ENCODE measurements around the gene LDB1. TPM values are rescaled to one million over a fixed set of nuclear protein-coding genes. Genes with fewer than 3 reads are reported as not detected.

LDB1 gene
- total RNA-seq, 1 donor from 2014 or later = 94.2 TPM

DNA sequence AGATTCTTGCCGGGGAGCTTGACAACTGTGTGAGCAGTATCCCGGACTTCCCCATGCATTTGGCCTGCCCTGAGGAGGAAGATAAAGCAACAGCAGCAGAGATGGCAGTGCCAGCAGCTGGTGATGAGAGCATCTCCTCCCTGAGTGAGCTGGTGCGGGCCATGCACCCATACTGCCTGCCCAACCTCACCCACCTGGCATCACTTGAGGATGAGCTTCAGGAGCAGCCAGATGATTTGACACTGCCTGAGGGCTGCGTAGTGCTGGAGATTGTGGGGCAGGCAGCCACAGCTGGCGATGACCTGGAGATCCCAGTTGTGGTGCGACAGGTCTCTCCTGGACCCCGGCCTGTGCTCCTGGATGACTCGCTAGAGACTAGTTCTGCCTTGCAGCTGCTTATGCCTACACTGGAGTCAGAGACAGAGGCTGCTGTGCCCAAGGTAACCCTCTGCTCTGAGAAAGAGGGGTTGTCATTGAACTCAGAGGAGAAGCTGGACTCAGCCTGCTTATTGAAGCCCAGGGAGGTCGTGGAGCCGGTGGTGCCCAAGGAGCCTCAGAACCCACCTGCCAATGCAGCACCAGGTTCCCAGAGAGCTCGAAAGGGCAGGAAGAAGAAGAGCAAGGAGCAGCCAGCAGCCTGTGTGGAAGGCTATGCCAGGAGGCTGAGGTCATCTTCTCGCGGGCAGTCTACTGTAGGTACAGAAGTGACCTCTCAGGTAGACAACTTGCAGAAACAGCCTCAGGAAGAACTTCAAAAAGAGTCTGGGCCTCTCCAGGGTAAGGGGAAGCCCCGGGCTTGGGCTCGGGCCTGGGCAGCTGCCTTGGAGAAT lies 19.3 kb upstream of the LDB1 start:
- FAIRE-seq (no peak), DNase-seq (ENCODE audit: low spot score in 2 of 2) (no peak)

DNA sequence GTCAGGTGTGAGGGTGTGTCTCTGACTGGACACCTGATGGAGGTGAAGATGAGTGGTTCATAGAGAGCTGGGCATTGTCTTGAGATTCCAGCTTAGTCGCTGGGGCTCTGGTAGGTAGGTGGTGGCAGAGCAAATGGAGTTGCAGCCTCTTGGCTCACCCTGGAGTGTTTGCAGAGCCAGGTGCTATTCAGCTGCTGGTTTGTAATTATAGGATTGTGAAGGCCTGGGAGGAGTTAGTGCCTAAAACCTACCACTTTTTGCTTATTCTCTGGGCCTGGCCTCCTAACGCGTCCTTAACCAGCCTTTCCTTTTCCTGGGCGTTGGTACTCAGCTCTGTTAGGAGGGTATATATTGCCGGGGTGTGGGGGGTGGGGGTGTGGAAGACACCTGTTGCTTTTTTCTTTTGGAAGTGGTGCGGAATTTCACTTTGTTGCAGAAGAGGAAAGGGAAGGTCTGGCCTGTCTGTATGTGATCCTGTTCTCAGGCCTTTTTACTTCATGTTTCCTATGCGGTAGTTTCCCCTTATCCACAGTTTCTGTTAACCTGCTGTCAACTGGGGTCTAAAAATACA lies 15.9 kb upstream of the LDB1 start:
- FAIRE-seq = no peak
- no peak for DNase-seq (ENCODE audit: low spot score in 2 of 2)

DNA sequence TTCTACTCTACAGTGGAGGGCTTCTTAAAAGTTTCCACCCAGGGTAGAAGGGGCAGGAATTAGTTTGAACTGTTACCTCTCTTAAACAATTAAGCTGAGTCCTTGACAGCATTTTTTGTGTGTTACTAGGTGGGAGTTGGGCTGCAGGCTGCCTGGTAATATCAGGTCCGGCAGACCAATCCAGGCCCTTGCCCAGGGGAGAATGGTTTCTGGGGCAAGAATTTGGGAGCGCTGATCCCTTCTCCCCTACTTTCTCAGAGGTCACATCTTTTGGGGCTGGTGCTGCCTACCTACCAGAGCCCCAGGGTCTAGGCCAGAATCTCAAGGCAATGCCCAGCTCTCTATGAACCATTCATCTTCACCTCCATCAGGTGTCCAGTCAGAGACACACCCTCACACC lies 14.2 kb upstream of the LDB1 start:
- no peak for FAIRE-seq
- DNase-seq (ENCODE audit: low spot score in 2 of 2) = no peak

DNA sequence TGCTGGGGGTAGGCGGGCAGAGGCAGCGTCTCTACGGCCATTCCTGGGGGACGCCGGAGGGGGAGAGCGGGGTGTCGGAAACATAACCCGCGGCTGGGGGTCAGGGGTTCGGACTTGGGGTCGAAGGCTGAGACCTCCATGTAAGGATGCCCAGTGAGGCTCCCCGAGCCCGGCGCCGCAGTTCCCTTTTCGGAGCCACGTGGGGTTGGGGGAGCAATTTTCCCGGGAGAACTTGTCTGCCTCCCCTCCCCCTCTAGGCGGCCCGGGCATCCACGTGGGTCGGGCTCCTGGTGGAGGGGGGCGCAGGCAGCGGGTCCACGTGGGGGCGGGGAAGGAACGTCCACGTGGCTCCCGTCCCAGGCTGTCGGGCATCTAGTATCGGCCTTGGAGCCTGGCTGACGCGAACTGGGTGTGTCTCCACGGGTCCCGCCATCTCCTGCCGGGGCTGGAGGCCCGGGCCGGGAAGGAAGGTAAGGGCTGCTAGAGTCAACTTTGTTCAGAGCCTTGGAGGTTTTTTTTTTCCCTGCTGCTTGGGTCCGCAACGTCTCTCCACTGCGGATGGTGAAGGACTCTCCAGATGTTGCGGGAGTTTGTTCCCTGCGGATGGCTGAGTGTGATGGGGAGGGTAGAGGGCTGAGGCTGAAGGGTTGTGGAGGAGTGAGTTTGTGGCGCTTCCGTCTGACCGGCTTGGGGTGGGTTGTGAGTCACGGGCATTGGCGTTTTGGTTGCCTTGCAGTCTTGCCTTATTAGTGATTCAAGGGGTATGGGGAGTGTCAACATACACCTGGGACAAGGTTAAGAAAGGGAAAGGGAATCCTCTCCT lies 13.4 kb upstream of the LDB1 start:
- FAIRE-seq (no peak), DNase-seq (ENCODE audit: low spot score in 2 of 2) (peak; percentile 75 to 85)

DNA sequence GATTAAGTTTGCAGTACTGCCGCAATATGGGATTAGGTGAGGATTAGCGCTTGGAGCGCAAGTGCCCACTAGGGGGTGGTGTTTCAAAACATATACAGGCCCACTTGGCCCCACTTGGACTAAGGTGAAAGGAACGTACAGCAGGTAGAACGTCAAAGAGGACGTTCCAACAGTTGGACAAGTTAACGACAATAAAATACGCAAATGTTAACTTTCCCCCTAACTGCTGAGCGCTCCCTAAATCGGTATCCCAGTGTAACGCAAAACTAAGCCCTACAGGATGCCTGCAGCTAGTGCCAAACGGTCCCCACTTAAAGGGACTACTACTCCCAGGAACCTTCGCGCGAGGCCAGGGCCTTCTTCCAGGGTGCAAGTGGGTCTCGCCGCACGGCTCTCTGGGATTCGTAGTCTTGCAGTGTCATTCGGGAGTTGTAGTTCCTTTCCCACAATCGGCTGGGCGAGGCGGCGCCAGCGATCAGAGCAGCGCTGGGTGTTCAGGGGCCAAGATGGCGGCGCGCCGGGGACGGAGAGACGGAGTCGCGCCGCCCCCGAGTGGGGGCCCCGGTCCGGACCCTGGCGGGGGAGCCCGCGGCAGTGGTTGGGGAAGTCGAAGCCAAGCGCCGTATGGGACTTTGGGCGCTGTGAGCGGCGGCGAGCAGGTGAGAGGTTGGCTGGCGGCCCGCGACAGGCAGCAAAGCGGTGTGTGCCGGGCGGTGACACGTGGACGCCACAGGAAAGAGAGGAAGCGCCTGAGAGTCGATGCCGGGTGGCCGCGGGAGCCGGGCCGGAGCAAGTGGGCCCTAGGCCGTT lies 12.6 kb upstream of the LDB1 start, which contains the start of gene PPRC1:
TSS of gene PPRC1 (plus strand) at position 478 of the 810 bp plus-strand sequence. CDS start at position 507, 29 bp downstream.
- DNase-seq (ENCODE audit: low spot score in 2 of 2) (peak; percentile 98), FAIRE-seq (no peak)

DNA sequence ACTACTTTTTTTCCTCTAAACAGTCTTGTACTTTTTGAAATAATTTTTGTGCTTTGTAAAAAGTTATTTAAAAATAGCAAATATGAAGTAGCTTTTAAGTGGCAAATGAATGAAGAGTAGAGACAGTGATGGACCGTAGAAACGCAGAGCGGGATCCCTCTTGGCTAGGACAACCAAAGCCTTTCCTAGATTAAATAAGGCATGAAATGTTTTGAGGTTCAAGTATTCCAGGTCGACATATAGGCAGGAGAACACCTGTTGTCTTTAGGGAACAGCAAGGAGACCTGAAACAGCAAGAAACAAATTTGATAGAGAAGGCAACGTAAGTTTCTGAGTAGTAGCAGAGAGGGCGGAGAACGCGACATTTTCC lies 12.0 kb upstream of the LDB1 start:
- FAIRE-seq = no peak
- no peak for DNase-seq (ENCODE audit: low spot score in 2 of 2)

DNA sequence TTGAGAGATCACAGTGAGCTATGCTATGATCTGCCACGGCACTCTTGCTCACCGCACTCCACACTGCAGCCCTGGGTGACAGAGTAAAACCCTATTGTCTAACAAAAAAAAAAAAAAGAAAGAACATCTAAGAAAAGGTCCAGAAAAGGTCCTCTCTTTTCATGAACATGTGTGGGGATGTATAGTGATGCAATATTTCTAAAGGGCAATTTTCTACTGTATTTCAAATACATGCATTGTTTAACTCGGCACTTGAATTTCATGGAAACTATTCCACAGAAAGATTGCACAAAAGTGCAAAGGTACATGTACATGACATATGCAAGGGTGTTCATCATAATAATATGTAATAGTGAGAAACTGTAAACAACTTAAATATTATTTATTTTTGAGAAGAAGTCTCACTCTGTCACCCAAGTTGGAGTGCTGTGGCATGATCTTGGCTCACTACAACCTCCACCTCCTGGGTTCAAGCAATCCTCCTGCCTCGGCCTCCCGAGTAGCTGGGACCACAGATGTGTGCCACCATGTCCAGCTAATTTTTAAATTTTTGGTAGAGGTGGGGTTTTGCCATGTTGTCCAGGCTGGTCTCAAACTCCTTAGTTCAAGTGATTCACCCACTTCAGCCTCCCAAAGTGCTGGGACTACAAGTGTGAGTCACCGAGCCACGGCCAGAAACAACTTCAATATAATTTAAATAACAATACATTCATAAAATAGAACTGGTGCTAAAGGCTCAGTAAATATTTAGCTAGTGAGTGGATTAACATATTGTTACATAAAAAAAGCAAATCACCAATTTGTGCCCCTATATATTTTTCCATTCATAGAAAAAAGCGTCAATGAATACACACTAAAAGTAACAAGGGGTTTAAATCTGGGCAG lies 11.4 kb upstream of the LDB1 start:
- FAIRE-seq (no peak), DNase-seq (ENCODE audit: low spot score in 2 of 2) (no peak)

DNA sequence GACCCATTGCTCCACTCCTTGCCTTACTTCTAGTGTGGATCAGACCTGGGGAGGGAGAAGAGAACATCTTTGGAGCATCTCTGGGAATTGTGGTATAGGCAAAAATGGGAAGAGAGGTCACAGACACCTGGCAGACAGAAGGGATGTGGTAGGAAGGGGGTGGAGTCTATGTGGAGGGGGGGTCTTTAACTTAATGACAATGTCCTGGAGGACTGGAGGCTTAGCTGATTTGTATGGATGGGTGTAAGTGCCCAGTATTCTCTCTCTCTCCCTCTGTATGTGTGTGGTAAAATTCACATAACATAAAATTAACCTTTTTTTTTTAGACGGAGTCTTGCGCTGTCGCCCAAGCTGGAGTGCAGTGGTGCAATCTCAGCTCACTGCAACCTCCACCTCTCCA lies 3.1 kb upstream of the LDB1 start:
- no peak for DNase-seq (ENCODE audit: low spot score in 2 of 2)
- FAIRE-seq = no peak

DNA sequence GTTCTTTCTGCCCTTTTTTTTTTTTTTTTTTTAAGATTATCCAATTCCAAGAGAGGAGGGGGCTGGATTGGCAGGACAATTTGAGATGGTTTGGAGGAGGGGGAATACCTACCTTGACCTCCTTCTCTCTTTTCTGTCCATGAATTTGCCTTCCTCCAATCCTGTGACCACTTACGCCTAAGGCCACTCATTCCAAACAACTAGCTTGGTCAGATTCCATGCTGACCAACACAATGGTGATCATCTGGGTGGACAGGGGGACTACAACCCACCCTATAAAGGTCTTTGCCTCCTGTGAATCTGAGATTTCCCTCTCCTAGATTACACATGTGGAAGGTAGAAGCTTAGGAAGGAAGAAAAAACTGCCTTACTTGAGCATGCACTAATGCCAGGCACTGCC lies 2.3 kb upstream of the LDB1 start:
- no peak for DNase-seq (ENCODE audit: low spot score in 2 of 2)

DNA sequence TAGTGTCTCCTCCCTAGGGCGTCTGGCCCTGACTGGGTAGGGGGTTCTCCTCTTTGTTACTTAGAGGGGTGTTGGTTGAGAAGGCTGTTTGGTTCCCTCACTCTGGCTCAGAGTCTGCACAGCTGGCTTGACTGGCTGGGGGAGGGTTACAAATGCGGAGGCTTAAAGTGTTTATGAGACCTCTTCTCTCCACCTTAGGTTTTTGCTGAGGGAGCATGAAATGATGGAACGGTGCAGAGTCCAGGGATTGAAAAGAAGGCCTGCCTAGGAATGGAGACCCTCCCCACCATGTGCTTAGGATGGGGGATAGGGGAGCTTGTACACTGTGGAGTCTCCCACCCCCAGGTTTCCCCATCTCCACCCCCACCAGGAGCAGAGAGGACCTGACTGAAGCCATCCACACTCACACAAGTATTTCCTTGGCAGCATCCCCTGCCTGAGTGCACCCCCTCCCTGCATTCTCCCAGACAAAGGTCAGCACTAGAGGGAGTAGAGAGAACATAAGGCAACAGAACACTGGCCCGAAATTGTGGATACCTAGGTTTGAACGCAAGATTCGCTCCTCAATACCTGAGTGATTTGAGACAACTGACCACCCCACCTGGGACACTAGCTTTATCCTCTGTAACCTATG lies 1.7 kb upstream of the LDB1 start:
- DNase-seq (ENCODE audit: low spot score in 2 of 2) = no peak
- FAIRE-seq = no peak

More for the DNA sequence above, 2.3 kb upstream of the LDB1 start:
- FAIRE-seq = no peak

DNA sequence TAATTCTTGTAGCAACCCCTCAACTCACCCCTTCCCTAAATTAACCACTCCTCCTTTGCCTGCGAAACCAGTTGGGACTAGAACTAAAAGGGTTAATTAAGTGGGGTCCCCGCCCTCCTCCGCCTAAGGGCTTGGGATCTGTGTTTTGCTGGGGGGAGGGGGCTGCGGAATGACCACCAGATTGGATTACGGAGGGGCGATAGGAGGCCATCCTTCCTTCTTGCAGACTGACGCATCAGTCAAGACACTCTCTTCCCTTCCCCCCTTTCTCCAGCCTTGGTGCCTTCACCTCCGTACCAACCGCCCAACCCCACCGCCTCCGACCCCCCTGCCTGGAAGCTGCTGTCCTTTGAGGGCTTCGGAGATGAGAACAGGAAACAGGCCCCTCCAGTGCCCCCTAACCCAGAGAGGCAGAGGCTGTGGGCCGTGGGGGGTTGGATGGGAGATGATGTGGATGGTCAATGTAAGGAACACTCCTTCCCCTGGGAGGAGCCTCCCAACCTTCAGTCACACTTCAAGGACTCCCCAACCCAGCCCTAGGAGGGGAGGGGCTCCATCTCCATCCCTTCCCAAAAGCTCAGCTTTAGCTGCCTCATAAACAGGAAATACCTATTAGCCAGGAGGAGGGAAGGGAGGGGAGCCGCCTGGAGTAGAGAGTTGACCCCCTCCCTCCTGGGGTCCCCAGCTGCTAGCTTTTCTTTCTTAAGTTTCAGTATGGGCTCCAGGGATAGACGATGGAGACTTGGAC lies 997 bp upstream of the LDB1 start:
- no peak for FAIRE-seq
- peak; percentile 42 to 65 for DNase-seq (ENCODE audit: low spot score in 2 of 2)

DNA sequence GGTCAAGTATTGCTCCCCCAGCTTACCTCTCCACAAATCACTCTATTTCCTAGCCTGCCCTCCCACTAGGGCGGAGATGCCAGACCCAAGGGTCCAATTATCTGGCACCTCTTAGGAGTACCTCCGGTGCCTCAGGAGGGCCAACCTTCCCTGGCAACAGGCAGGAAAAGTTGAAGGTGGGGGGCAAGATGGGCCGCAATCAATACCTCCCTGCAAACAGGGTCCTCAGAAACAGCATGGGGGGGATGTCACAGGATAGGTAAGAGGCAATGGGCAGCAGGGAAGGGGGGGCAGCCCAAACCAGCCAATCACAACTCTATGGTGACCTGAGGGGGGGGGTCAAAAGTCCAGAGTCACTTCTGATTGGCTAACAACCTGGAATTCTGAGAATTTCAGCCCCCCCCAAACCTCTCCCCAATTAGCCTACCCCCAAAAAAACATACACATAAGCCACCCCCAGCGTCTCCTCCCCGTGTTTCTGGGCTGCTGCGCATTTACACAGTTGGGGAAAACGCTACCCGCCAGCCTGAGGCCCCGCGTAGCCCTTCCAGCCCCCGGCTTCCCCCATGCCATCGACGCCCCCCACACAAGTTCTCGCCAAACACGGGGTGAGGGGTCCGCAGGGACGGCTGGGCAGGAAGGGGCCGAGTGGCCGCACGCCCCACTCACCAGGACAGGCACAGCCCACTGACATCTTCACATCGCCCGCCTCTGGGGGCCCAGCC lies 589 bp downstream of the LDB1 start:
- peak; percentile 63 to 65 for DNase-seq (ENCODE audit: low spot score in 2 of 2)

DNA sequence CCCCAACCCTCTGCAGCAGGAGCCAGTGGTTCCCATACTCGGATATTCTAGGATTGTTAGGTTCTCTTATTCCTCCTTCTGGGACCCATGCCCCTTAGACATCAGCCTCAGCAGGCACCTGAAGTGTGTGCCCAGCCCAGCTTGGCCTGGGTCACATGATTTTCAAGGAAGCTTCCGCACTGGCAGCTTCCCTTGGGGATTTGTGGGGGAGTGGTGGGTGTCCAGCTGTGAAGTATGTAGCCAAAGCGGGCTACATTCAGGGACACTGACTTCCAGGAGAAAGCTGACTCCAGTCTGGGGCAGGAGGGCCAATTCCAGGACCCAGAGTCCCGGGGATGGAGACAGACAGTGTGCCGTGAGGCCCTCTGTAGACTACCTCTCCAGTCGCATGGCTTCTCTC lies 1.3 kb downstream of the LDB1 start:
- DNase-seq (ENCODE audit: low spot score in 2 of 2) = peak in 1 of 2 donors; percentile 37
- FAIRE-seq = no peak

More for the DNA sequence above, 589 bp downstream of the LDB1 start:
- no peak for FAIRE-seq

DNA sequence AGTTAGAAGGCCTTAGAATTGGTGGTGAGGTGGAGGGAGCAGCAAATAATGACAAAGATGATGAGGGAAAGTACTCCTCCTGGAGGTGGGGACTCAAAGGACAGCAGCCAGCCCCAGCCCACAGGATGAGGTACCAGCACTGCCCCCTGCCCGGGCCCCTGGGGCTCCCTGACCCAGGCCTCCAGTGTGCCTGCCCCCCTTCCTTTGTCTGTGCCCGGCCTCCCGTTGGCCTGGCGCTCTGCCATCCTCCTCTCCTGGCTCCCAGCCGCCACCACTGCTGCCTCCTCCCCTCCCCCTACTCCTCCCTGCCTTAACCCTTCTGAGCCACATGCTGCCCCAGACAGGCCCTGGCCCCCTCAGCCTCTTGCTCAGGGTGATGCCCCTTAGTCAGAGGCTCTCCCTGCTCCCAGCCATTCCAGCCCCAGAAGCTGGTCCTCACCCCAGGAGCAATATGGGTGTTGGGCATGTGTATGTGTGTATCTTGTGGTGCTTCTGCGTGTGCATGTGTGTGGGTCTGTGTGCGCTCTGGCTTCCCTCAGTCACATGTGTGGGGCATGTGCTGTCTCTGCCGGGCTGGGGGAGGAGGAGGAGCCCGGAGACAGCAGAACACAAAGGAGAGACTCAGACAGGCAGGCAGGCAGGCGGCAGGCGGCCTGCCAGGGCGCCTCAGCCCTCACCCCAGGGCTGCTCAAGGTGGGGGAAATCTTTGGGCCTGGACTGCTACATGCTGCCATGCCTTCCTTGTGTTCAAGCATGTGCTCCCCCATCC lies 2.6 kb downstream of the LDB1 start:
- FAIRE-seq (no peak), DNase-seq (ENCODE audit: low spot score in 2 of 2) (peak; percentile 58 to 77)

DNA sequence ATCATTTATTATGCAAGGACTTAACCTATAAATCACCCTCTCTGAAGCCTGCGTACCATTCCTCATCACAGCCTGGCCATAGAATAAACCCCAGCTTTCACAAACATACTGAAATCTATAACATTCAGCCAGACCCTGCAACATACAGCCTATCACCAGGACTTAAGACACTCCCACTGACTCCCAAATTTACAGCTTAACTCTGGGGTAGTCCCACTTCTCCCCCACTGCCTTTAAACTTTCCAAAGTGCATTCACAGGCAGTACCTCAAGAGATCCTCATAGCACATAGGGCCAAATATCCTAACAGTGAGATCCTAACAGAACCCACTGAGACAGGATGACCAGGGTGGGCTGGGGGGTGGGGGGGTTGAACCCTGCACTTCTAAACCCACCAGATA lies 3.5 kb downstream of the LDB1 start:
- FAIRE-seq = no peak
- no peak for DNase-seq (ENCODE audit: low spot score in 2 of 2)

DNA sequence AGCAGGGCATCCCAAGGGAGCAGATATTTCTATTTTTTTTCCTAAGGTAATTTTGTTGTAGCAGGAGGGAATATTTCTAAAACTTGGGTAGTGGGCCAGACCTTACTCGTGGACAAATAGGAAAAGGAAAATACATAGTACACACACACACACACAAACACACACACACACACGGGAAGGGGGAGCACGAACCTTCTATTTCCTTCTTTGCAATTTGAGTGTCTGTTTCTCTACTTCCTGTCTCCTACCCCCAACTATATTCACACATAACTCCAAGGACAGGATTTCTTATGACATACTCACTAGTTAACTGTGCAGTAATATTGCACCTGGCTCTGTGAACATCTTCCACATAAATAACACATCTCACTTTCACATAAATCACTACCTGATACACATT lies 4.4 kb downstream of the LDB1 start:
- DNase-seq (ENCODE audit: low spot score in 2 of 2) (no peak), FAIRE-seq (no peak)

Data from frontal cortex (tissue), 4 donors.